GM12801 (cell line): ENCODE measurements around the gene SLC6A16.

Experiments
- TF ChIP-seq, protein P1 (sequence below): IDR thresholded peaks from one replicate; pipeline ENCODE4 v1.5.1; 2011; ENCODE audit warnings: control low read depth; ENCODE audit not compliant: insufficient read length; ENCODE audit errors: extremely low read depth

SLC6A16 gene

DNA sequence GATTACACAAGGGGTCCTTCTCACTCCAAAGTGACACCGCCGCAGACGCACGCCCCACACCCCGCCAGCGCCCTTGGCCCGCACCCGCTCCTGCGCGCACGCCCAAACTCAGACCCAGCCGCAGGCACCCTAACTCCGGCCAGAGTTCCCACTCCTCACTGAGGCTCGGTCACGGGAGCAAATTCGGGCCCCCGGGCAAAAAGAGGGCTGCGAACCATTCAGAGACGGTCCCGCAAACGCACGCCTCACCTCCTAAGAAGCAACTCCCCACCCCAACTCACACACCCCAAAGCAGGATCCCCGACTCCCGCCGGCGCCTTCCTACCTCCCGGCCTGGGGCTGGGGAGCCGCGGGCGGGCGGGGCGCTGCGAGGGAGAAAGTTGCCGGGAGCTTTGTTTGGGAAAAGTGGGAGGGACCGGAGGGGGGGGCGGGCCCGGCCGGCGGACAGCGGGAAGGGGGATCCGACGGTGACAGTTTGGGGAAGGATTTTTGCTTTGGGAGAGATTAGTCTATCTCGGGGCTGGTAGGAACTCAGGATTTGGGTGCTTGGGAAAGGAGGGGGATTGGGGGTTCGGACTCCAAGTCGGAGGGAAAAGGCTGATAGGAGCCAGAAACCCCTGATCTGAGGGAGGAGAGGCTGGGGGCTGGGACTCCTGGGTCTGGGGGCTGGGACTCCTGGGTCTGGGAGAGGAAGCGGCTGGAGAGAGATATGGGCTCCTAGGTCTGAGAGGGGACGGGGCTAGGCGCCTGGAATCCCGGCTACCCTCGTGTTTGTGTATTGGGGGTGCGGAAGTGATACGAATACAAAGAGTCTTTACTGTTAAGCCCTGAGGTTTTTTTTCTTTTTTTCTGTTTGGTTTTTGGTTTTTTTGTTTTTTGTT lies 37.3 kb upstream of the SLC6A16 start, which contains the start of gene TEAD2:
TSS of gene TEAD2 (minus strand) at position 369 of the 881 bp plus-strand sequence. CDS start 2,341 bp downstream, outside the sequence.
- TF ChIP-seq, protein P1, sequence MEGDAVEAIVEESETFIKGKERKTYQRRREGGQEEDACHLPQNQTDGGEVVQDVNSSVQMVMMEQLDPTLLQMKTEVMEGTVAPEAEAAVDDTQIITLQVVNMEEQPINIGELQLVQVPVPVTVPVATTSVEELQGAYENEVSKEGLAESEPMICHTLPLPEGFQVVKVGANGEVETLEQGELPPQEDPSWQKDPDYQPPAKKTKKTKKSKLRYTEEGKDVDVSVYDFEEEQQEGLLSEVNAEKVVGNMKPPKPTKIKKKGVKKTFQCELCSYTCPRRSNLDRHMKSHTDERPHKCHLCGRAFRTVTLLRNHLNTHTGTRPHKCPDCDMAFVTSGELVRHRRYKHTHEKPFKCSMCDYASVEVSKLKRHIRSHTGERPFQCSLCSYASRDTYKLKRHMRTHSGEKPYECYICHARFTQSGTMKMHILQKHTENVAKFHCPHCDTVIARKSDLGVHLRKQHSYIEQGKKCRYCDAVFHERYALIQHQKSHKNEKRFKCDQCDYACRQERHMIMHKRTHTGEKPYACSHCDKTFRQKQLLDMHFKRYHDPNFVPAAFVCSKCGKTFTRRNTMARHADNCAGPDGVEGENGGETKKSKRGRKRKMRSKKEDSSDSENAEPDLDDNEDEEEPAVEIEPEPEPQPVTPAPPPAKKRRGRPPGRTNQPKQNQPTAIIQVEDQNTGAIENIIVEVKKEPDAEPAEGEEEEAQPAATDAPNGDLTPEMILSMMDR = no peak

DNA sequence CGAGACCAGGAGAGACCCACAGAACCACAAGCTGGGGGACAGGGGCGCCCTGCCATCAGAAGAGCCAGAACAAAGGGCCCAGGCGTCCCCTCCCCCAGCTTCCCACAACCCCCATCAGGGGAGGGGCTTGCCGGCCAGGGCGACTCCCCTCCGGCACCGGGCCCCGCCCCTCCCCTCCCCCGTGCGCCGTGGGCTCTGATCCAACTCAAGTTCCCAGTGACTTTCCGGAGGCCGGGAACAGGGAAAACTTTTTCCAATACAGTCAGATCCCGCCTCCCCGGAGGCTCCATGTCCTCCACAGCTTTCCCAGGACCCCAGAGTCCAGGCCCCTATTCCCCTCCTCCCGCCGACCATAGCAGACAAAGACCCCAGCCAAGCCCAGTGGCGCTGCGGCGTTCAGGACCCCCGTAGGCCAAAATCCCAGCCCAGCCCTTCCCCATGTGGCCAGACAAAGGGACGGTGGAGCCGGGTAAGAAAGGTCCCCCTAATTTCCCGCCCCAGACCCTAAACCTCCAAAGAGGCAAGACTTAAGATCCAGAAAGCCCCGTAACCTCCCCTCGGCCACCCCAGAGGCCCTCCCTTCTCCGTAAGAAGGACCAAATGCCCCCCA lies 36.6 kb upstream of the SLC6A16 start:
- TF ChIP-seq, protein P1 = no peak

DNA sequence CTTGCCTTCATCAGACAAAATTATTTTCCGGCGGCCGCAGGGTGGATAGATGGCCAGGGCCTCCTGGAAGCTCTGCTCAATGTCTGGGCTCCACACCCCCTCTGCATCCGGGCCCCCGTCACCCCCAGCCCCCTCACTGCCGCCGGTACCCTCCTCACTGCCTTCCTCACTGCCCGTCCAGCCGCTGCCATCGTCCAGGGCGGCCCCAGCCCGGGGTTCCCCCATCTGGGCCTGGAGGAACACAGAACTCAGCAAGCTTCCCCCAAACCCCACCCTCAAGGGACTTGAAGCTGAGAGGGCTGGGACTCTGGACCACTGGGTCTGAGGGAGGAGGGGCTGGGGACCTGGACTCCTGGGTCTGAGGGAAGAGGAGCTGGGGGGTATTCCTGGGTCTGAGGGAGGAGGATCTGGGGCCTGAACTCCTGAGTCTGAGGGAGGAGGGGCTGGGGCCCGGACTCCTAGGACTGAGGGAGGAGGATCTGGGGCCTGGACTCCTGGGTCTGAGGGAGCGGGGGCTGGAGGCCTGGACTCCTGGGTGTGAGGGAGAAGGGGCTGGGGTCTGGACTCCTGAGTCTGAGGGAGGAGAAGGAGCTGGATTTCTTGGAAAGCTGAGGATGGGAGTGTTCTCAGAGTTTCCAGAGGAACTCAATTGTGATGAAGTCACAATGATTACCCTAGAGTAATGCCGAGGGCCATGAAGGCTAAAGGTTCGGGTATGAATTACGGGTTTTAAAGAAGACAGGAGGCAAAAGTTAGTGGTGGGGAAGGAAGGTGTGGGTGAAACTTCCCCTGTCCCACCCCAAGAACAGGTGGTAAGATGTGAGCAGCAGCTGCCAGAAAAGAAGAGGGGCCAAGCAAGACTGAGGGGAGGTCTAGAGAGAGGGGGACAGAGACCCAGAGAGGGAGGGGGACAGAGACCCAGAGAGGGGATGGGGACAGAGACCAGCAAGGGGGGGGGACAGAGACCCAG lies 35.1 kb upstream of the SLC6A16 start:
- TF ChIP-seq, protein P1 = no peak

DNA sequence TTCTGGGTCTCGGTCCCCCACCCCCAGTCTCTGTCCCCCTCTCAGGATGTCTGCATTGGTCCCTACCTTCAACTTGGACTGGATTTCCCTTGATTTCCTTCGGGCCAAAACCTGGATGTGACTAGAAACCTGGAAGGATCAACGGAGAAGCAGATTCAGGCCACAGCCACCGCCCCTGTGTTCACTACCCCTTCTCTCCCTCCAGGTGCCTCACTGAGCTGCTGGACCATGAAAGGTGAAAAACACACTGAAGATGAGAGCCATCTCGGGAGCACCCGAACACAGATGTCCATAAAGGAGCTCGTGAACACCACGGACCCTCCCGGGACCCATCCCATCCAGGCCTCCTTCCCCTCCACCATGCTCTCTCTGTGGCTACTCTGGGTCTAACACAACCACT lies 32.2 kb upstream of the SLC6A16 start:
- TF ChIP-seq, protein P1 = no peak

DNA sequence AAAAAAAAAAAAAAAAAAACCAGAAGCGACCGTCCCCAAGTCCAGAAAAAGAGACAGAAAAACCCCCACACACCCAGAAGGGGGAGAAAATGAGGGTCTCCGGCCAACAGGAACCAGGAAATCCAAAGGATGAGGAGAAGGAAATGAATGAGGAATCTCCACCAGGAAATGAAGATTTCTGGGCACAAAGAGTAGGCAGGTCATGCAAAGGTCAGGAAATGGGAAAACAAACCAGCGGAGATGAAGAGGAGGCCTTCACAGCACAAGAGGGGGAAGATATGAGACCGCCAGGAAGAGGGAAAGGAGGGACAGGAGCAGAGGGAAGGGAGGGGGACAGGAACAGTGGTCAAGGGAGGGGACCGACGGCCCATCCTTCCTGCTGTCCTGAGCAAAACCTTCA lies 31.4 kb upstream of the SLC6A16 start:
- TF ChIP-seq, protein P1 = no peak

DNA sequence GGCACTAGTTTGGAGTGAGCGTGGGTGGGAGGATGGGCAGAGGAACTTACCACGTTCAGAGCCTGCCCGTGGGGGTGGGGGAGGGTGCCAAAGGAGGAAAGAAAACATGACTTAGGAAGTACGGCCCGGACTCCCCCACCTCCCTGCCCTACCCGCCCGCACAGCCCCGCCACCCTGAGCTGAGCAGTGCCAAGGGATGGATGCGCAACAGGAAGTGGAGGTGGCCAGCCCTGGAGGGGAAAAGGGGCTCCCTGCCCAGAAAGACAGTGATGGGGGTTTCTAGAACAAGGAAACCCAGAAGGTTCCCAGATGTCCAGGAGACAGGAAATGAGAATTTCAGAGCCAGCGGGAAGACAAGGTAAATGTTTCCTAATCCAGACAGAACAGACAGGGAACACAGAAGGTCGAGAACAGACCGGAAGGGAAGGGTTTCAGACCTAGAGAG lies 30.9 kb upstream of the SLC6A16 start:
- TF ChIP-seq, protein P1 = no peak
